Osteoblast (primary cell): ENCODE measurements around the gene CFAP99. TPM values are rescaled to one million over a fixed set of nuclear protein-coding genes. Genes with fewer than 3 reads are reported as not detected.

Experiments used
- DNase-seq: peaks from one replicate; pipeline ENCODE4 v3.0.0; 2011; ENCODE audit warnings: low spot score, mixed read lengths; ENCODE audit not compliant: insufficient read length; ENCODE audit errors: missing footprints
- H2AFZ ChIP-seq: 2 replicates; pipeline ENCODE4 v1.6.0; 2011; ENCODE audit warnings: mild to moderate bottlenecking, low read length
- H3K27ac ChIP-seq: 2 replicates; pipeline ENCODE4 v1.5.1; 2011; ENCODE audit warnings: mild to moderate bottlenecking, low read depth, low read length, moderate library complexity
- H3K27me3 ChIP-seq: 2 replicates; pipeline ENCODE4 v1.6.0; 2012; ENCODE audit warnings: mild to moderate bottlenecking, control low read depth, inconsistent platforms, low read length, moderate library complexity; ENCODE audit not compliant: insufficient read depth
- H3K36me3 ChIP-seq: 2 replicates; pipeline ENCODE4 v1.5.1; 2011; ENCODE audit warnings: mild to moderate bottlenecking, low read length, control low read depth, moderate library complexity; ENCODE audit not compliant: insufficient read depth
- H3K4me1 ChIP-seq: 2 replicates; pipeline ENCODE4 v1.5.1; 2011; ENCODE audit warnings: mild to moderate bottlenecking, low read length, control low read depth, moderate library complexity; ENCODE audit not compliant: insufficient read depth
- H3K4me2 ChIP-seq: 2 replicates; pipeline ENCODE4 v1.6.0; 2011; ENCODE audit warnings: mild to moderate bottlenecking, low read length; ENCODE audit not compliant: insufficient read depth
- H3K4me3 ChIP-seq: fragments of 200-600 bp; sonication (generic); 3 replicates; pipeline ENCODE4 v1.5.1; 2012; ENCODE audit warnings: mild to moderate bottlenecking, low read length, inconsistent platforms; ENCODE audit not compliant: insufficient read depth
- H3K79me2 ChIP-seq: 2 replicates; pipeline ENCODE4 v1.6.0; 2012; ENCODE audit warnings: mild to moderate bottlenecking, low read length, control low read depth, inconsistent platforms; ENCODE audit not compliant: insufficient read depth
- H3K9me3 ChIP-seq: 2 replicates; pipeline ENCODE4 v1.5.1; 2011; ENCODE audit warnings: low read depth, low read length, control low read depth
- H4K20me1 ChIP-seq: 2 replicates; pipeline ENCODE4 v1.6.0; 2012; ENCODE audit warnings: mild to moderate bottlenecking, low read length, control low read depth; ENCODE audit not compliant: insufficient read depth
- total RNA-seq: library from RNA; depleted of rRNA; stranded (reverse); fragments of >200 nt; gene quantifications from 2 replicates; pipeline ENCODE4 v1.2.3, GENCODE V29; 2012
- TF ChIP-seq, protein P1 (sequence below): IDR thresholded peaks from 2 replicates; pipeline ENCODE4 v1.5.1; 2011; ENCODE audit warnings: mild to moderate bottlenecking, low read depth, low read length, moderate library complexity; ENCODE audit errors: extremely low read depth

CFAP99 gene
- total RNA-seq, 1 donor = under 0.01 TPM

DNA sequence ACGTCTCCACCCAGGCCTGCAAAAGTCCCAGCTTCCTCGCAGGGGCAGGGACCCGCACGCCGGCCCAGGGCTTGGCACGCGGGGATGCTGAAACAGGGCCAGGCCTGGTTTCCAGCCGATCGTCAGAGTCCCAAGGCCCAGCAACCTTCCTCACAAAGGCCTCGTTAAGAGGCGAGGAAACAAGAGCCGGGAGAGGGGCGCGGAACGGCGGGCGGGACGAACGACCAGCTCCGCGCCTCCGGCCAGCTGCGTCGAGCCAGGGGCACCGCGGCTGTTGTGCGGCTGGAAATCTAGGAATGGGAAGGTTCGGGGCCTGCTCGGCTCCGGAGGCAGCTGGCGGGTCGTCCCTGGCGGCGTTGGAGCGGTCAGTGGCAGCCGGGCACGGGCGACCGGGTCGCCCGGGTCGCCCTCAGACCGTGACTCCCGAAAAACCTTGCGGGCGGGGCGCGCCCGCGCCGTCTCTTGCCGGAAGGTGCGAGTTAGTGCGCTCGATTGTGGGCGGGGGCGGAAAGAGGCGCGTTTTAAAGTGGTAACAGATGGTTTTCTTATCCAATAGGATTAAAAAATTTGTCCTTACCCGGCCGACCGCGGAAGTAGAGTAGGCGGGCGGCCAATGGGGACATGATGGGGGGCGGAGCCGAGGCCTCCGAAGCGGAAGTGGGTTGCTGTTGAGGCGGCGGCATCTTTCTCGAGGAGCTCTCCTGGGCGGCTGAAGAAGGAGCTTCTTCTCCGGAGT is 49.9 kb downstream of the CFAP99 start, which contains the start of gene RNF4:
Gene RNF4, plus strand, starts transcription at position 651 of the 736 bp plus-strand sequence. CDS start 21,388 bp downstream, outside the sequence.
- Histone ChIP-seq H3K79me2 (peaks cover 58% of the 10 kb centered on the region), H3K9me3 (no peaks in the 10 kb centered on the region), H4K20me1 (peaks cover 27% of the 10 kb centered on the region), H2AFZ (peak within 1 kb of the TSS; percentile 92), H3K4me1 (peaks cover 15% of the 10 kb centered on the region), H3K36me3 (peaks cover 19% of the 10 kb centered on the region), H3K4me3 (peak within 1 kb of the TSS; percentile 91), H3K4me2 (peak within 1 kb of the TSS; percentile 85), H3K27me3 (no peaks in the 10 kb centered on the region), H3K27ac (peak within 1 kb of the TSS; percentile 85)
- peak; percentile 99 for DNase-seq
- TF ChIP-seq, protein P1, sequence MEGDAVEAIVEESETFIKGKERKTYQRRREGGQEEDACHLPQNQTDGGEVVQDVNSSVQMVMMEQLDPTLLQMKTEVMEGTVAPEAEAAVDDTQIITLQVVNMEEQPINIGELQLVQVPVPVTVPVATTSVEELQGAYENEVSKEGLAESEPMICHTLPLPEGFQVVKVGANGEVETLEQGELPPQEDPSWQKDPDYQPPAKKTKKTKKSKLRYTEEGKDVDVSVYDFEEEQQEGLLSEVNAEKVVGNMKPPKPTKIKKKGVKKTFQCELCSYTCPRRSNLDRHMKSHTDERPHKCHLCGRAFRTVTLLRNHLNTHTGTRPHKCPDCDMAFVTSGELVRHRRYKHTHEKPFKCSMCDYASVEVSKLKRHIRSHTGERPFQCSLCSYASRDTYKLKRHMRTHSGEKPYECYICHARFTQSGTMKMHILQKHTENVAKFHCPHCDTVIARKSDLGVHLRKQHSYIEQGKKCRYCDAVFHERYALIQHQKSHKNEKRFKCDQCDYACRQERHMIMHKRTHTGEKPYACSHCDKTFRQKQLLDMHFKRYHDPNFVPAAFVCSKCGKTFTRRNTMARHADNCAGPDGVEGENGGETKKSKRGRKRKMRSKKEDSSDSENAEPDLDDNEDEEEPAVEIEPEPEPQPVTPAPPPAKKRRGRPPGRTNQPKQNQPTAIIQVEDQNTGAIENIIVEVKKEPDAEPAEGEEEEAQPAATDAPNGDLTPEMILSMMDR = no peak

GRCh38 chr4:2469192-2469984 is 50.6 kb downstream of the CFAP99 start:
- Histone ChIP-seq H3K4me2 (peak overlapping the region; percentile 85), H3K27me3 (no peaks in the 10 kb centered on the region), H2AFZ (peak overlapping the region; percentile 92), H3K27ac (peak overlapping the region; percentile 85), H3K79me2 (peaks cover 65% of the 10 kb centered on the region), H3K4me1 (peaks cover 15% of the 10 kb centered on the region), H3K9me3 (no peaks in the 10 kb centered on the region), H3K4me3 (peak overlapping the region; percentile 91), H3K36me3 (peaks cover 19% of the 10 kb centered on the region), H4K20me1 (peaks cover 30% of the 10 kb centered on the region)
- peak; percentile 80 for DNase-seq
- TF ChIP-seq, protein P1 = no peak

DNA sequence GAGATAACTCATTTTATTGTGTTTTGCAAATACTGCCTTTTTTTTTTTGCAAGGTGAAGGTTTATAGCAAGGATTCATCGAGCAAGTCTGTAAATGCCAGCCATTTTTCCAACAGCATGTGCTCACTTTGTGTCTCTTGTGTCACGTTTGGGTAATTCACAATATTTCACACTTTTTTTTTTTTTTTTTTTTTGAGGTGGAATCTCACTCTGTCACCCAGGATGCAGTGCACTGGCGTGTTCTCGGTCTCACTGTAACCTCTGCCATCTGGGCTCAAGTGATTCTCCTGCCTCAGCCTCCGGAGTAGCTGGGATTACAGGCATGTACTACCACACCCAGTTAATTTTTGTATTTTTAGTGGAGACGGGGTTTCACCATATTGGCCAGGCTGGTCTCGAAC is 52.0 kb downstream of the CFAP99 start:
- peaks cover 15% of the 10 kb centered on the region for H3K4me1 ChIP-seq
- no peak overlapping the region for H2AFZ ChIP-seq
- H3K4me3 ChIP-seq = no peak overlapping the region
- no peaks in the 10 kb centered on the region for H3K9me3 ChIP-seq
- H3K79me2 ChIP-seq = peaks cover 79% of the 10 kb centered on the region
- peaks cover 33% of the 10 kb centered on the region for H4K20me1 ChIP-seq
- DNase-seq = no peak
- H3K36me3 ChIP-seq = peaks cover 19% of the 10 kb centered on the region
- no peaks in the 10 kb centered on the region for H3K27me3 ChIP-seq
- H3K4me2 ChIP-seq = peak overlapping the region; percentile 85
- TF ChIP-seq, protein P1 = no peak
- H3K27ac ChIP-seq = no peak overlapping the region

DNA sequence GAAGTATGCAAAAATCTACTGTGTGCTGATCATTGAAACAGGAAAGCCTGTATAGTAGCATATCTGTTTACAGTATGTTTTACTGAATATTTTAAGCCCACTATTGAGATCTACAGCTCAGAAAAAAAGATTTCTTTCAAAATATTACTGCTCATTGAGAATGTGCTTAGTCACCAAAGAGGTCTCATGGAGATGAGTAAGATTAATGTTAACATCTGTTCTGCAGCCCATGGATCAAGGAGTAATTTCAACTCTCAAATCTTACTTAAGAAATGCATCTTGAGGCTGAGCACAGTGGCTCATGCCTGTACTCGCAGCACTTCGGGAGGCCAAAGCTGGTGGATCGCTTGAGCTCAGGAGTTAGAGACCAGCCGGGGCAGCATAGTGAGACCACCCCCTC is 53.4 kb downstream of the CFAP99 start:
- DNase-seq = peak; percentile 62
- Histone ChIP-seq H3K4me2 (no peak overlapping the region), H3K9me3 (no peaks in the 10 kb centered on the region), H3K4me1 (peaks cover 15% of the 10 kb centered on the region), H3K36me3 (peaks cover 19% of the 10 kb centered on the region), H3K27me3 (no peaks in the 10 kb centered on the region), H2AFZ (no peak overlapping the region), H3K27ac (no peak overlapping the region), H4K20me1 (peaks cover 43% of the 10 kb centered on the region), H3K79me2 (peaks cover 93% of the 10 kb centered on the region), H3K4me3 (no peak overlapping the region)
- TF ChIP-seq, protein P1 = no peak
